Endothelial cell of umbilical vein (primary cell): ENCODE measurements around the gene ANGPTL2.

Source experiments
- EZH2 ChIP-seq: IDR thresholded peaks from 2 replicates; pipeline ENCODE4 v1.6.1; 2012; ENCODE audit warnings: borderline replicate concordance, low read depth, mild to moderate bottlenecking, moderate library complexity, low read length, inconsistent platforms; ENCODE audit not compliant: severe bottlenecking
- FOS ChIP-seq: IDR thresholded peaks from 2 replicates; pipeline ENCODE4 v1.6.1; 2011; ENCODE audit warnings: mild to moderate bottlenecking, low read length, moderate library complexity, borderline replicate concordance; ENCODE audit not compliant: insufficient read depth
- GATA2 ChIP-seq: IDR thresholded peaks from 2 replicates; pipeline ENCODE4 v1.7.0; 2011; ENCODE audit warnings: low read depth, mild to moderate bottlenecking, moderate library complexity, mixed read lengths, low read length; ENCODE audit not compliant: insufficient read length, insufficient read depth
- JUN ChIP-seq: IDR thresholded peaks from 2 replicates; pipeline ENCODE4 v1.6.1; 2011; ENCODE audit warnings: borderline replicate concordance, low read depth; ENCODE audit not compliant: insufficient read length, insufficient read depth
- MYC ChIP-seq: IDR thresholded peaks from one replicate; pipeline ENCODE4 v1.6.1; 2011; ENCODE audit warnings: mild to moderate bottlenecking, low read depth, low read length
- POLR2A ChIP-seq: IDR thresholded peaks from 2 replicates; pipeline ENCODE4 v1.6.1; 2012; ENCODE audit warnings: low read depth, mild to moderate bottlenecking, control low read depth, low read length
- POLR2AphosphoS5 ChIP-seq: IDR thresholded peaks from 2 replicates; pipeline ENCODE4 v1.6.1; 2012; ENCODE audit warnings: low read depth, mild to moderate bottlenecking, control low read depth, low read length, moderate library complexity; ENCODE audit not compliant: insufficient read depth
- TF ChIP-seq, protein P1 (sequence below): IDR thresholded peaks from 2 replicates; pipeline ENCODE4 v1.6.1; 2011; ENCODE audit not compliant: insufficient read depth, insufficient read length
- TF ChIP-seq, protein P2 (sequence below), 2 donors: IDR thresholded peaks; 1 replicate in 1 of 2; 2 replicates in 1 of 2; pipeline ENCODE4 v1.5.1; 2011; ENCODE audit warnings: low read length in 2 of 2, mild to moderate bottlenecking in 2 of 2, moderate library complexity in 2 of 2, control low read depth in 1 of 2, inconsistent platforms in 1 of 2, low read depth in 1 of 2; ENCODE audit not compliant: insufficient read depth in 1 of 2; ENCODE audit errors: extremely low read depth in 1 of 2

DNA sequence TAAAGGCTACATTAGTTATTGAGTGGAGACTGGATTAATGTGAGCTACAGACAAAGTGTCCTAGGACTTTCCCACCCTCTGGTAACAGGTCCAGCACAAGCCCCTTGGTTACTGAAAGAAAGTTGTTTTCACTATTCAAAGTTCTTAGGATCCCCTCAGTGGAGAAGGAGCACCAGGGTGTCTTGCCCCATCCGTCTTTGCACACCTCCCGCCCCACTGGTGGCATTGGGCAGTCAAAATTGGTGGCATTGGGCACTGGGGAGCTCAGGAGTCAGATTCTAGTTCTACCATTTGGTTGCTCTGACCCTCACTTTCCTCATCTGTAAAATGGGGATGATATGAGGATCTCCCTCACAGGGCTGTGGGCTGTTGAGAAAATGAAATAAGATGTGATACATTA is 2.4 kb upstream of the ANGPTL2 start:
- TF ChIP-seq, protein P1, sequence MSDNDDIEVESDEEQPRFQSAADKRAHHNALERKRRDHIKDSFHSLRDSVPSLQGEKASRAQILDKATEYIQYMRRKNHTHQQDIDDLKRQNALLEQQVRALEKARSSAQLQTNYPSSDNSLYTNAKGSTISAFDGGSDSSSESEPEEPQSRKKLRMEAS: no peak
- TF ChIP-seq, protein P2, sequence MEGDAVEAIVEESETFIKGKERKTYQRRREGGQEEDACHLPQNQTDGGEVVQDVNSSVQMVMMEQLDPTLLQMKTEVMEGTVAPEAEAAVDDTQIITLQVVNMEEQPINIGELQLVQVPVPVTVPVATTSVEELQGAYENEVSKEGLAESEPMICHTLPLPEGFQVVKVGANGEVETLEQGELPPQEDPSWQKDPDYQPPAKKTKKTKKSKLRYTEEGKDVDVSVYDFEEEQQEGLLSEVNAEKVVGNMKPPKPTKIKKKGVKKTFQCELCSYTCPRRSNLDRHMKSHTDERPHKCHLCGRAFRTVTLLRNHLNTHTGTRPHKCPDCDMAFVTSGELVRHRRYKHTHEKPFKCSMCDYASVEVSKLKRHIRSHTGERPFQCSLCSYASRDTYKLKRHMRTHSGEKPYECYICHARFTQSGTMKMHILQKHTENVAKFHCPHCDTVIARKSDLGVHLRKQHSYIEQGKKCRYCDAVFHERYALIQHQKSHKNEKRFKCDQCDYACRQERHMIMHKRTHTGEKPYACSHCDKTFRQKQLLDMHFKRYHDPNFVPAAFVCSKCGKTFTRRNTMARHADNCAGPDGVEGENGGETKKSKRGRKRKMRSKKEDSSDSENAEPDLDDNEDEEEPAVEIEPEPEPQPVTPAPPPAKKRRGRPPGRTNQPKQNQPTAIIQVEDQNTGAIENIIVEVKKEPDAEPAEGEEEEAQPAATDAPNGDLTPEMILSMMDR (IDR thresholded peaks at IDR 0.05; ENCODE audit: extremely low read depth in 1 of 2, insufficient read depth in 1 of 2, low read depth in 1 of 2, low read length in 2 of 2): no peak
- no peak for TF ChIP-seq EZH2
- no peak for TF ChIP-seq POLR2A
- TF ChIP-seq MYC: no peak
- TF ChIP-seq POLR2AphosphoS5: no peak
- no peak for TF ChIP-seq JUN
- TF ChIP-seq FOS: no peak
- no peak for TF ChIP-seq GATA2
